Stimulated activated CD8-positive, alpha-beta memory T cell treated with anti-CD3 and anti-CD28 coated beads, Interleukin-7, amount 100 ng/mL, for 1 hour (primary cell): ENCODE measurements around the gene PDGFC.

Source experiments
- DNase-seq, 2 donors: peaks; one replicate each; pipeline ENCODE4 v3.0.0-alpha.2; 2020; ENCODE audit warnings: low read depth in 2 of 2

The PDGFC gene

GRCh38 chr4:156974264-156974663, 2.7 kb upstream of the PDGFC start:
- no peak for DNase-seq

- DNase-seq: no peak
Observed at GRCh38 chr4:156972379-156973015, 898 bp upstream of the PDGFC start.

- DNase-seq: no peak
Observed at GRCh38 chr4:156971165-156971675, 379 bp downstream of the PDGFC start.

- DNase-seq: no peak
Observed at GRCh38 chr4:156970501-156971164, 966 bp downstream of the PDGFC start.

GRCh38 chr4:156969911-156970310, 1.7 kb downstream of the PDGFC start:
- DNase-seq: no peak

GRCh38 chr4:156969101-156969500, 2.5 kb downstream of the PDGFC start:
- no peak for DNase-seq

- DNase-seq: no peak
Observed at GRCh38 chr4:156968479-156968984, 3.1 kb downstream of the PDGFC start.

GRCh38 chr4:156966836-156967235, 4.8 kb downstream of the PDGFC start:
- DNase-seq: no peak

GRCh38 chr4:156963419-156963818, 8.2 kb downstream of the PDGFC start:
- DNase-seq: no peak

- DNase-seq: no peak
Observed at GRCh38 chr4:156962528-156962974, 9.0 kb downstream of the PDGFC start.

GRCh38 chr4:156962058-156962358, 9.6 kb downstream of the PDGFC start:
- DNase-seq: no peak

- DNase-seq: no peak
Observed at GRCh38 chr4:156961196-156962057, 10.2 kb downstream of the PDGFC start.

GRCh38 chr4:156959298-156959702, 12.3 kb downstream of the PDGFC start:
- no peak for DNase-seq

- no peak for DNase-seq
Observed at GRCh38 chr4:156958276-156959074, 13.1 kb downstream of the PDGFC start.

GRCh38 chr4:156957556-156957955, 14.0 kb downstream of the PDGFC start:
- DNase-seq: no peak

GRCh38 chr4:156956826-156957368, 14.7 kb downstream of the PDGFC start:
- no peak for DNase-seq

GRCh38 chr4:156956359-156956758, 15.2 kb downstream of the PDGFC start:
- no peak for DNase-seq

GRCh38 chr4:156954587-156954986, 17.0 kb downstream of the PDGFC start:
- no peak for DNase-seq

GRCh38 chr4:156953951-156954350, 17.6 kb downstream of the PDGFC start:
- DNase-seq: no peak

- no peak for DNase-seq
Observed at GRCh38 chr4:156953001-156953400, 18.6 kb downstream of the PDGFC start.

- no peak for DNase-seq
Observed at GRCh38 chr4:156952078-156952759, 19.4 kb downstream of the PDGFC start.
